ENCODE measurements around the gene SEPTIN6.
"Not testable (repeated sequence)": the region's sequence is repeated elsewhere in the genome, so short reads cannot be mapped to it uniquely, and the experiment has no call there.

Gene SEPTIN6

DNA sequence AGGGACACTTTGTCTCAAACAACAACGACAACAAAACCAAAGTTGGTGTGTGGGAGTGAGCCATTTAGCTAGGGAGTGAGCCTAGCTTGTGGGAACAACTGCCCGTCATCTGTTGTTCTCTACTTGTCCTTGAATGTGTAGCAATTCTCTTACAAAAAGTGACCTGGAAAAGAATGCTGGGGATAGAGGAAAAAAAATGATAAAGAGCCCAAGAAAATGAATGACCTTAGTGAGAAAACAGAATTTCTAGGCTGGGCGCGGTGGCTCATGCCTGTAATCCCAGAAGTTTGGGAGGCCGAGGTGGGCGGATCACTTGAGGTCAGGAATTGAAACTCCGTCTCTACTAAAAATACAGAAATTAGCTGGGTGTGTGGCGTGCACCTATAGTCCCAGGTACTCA lies 19.6 kb downstream of the SEPTIN6 start:
- TF ChIP-seq, protein P1, sequence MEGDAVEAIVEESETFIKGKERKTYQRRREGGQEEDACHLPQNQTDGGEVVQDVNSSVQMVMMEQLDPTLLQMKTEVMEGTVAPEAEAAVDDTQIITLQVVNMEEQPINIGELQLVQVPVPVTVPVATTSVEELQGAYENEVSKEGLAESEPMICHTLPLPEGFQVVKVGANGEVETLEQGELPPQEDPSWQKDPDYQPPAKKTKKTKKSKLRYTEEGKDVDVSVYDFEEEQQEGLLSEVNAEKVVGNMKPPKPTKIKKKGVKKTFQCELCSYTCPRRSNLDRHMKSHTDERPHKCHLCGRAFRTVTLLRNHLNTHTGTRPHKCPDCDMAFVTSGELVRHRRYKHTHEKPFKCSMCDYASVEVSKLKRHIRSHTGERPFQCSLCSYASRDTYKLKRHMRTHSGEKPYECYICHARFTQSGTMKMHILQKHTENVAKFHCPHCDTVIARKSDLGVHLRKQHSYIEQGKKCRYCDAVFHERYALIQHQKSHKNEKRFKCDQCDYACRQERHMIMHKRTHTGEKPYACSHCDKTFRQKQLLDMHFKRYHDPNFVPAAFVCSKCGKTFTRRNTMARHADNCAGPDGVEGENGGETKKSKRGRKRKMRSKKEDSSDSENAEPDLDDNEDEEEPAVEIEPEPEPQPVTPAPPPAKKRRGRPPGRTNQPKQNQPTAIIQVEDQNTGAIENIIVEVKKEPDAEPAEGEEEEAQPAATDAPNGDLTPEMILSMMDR (IDR thresholded peaks at IDR 0.05; ENCODE audit: borderline replicate concordance, control extremely low read depth, extremely low read depth, insufficient read depth, missing control alignments), result no peak
- in situ Hi-C loops (cut with MboI; ENCODE audit: low sequenced_read_pairs, unreplicated experiment), result no loop called here

DNA sequence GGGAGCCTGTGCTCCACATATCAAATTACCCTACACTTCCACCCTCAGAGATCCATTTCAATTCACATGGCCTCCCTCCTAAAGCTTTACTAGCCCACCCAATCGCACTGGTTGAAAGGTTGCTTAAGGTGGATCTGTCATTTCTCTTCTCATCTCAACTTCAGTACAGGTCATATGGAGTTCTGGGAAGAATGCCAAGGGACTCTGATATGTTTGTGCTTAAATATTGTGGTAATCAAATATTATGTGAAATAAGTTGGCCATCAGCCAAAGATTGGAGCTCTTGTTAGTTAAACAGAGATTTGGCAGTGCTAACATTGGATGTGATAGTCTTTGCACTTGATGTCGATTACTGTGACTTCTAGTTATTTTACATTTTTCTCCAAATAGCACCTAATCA lies 20.5 kb downstream of the SEPTIN6 start:
- TF ChIP-seq, protein P1 (IDR thresholded peaks at IDR 0.05; ENCODE audit: borderline replicate concordance, control extremely low read depth, extremely low read depth, insufficient read depth, missing control alignments), result no peak
- in situ Hi-C loops (cut with MboI; ENCODE audit: low sequenced_read_pairs, unreplicated experiment), result no loop called here

More for the DNA sequence above, 19.6 kb downstream of the SEPTIN6 start:
- no peak for DNase-seq (ENCODE audit: low spot score)

DNA sequence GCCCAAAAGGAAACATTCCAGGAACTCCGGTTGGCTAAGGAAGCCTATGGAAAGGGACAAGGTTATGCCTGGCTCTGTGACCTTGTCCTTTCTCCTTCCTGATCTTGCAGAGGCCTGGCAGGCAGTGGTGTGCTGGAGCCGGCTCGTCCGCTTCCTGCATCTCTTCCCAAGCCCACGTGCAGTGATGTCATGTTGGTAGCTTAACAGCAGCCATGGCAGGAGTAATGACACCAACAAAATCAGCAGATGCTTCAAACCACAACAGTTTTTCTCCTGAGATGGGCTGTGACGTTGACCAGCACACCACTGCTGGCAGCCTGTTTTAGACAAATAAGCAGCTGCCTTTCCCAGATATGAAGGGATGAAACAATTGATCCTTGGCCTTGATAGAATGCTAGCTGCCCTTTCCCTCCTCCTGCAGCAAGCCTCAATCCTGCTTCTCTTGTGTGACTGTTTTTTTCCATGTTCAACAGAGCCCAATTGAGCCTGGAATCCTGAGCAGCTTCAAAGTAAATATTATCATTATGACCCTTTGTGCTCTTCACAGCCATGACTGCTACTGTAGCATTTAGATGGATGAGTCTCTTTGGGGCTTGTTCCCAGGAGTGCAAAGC lies 23.4 kb downstream of the SEPTIN6 start:
- TF ChIP-seq, protein P1 (IDR thresholded peaks at IDR 0.05; ENCODE audit: borderline replicate concordance, control extremely low read depth, extremely low read depth, insufficient read depth, missing control alignments), result no peak
- no peak for DNase-seq (ENCODE audit: low spot score)
- in situ Hi-C loops (cut with MboI; ENCODE audit: low sequenced_read_pairs, unreplicated experiment), result no loop called here

More for the DNA sequence above, 20.5 kb downstream of the SEPTIN6 start:
- no peak for DNase-seq (ENCODE audit: low spot score)

DNA sequence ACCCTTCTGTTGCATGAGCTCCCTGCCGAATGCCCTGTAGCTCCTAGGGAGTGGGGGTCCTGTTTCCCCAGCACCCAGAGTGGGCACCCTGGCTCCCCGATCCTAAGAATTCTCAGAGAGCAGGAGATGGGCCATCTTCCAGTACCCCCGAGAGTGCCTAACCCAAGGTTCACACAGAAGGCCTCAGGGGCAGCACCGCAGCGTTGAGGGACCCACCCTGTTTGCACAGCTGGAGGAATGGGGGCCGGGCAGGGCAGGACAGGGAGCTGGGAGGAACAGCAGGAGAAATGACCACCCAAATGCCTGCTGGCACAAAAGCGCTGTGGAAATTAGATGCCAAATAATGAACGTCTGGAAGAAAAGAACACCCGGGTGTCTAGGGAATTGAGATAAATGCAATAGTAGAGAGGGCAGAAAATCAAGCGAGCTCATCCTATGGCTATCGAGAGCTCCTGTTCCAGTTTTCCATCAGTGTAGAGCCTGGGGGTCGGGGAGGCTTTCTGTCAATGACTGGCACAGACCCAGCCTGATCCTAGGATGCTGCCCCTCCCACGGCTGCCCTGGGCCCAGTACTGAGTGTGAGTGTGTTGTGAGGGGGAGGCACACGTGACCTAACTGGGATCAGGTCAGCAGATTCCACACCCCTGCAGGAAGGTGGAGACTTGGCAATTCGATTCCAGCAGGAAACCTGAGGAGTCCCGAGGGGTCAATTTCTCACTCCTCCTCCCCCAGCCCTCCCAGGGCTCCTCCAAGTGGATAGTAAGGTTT lies 25.7 kb downstream of the SEPTIN6 start:
- DNase-seq (ENCODE audit: low spot score), result no peak
- TF ChIP-seq, protein P1 (IDR thresholded peaks at IDR 0.05; ENCODE audit: borderline replicate concordance, control extremely low read depth, extremely low read depth, insufficient read depth, missing control alignments), result no peak
- in situ Hi-C loops (cut with MboI; ENCODE audit: low sequenced_read_pairs, unreplicated experiment), result no loop called here

DNA sequence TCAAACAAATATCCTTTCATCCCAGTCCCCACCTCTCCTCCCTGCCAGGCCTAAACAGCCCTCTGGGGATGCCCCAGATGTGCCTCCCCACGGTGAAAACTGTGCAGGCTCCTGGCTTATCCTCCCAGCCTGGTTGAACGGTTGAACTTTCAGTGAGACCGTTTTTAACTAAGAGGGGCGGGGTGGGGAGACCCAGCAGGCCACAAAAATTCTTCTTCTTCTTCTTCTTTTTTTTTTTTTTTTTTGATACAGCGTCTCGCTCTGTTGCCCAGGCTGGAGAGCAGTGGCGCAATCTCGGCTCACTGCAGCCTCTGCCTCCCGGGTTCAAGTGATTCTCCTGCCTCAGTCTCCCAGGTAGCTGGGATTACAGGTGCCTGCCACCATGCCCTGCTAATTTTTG lies 28.1 kb downstream of the SEPTIN6 start:
- peak; percentile 43 for DNase-seq (ENCODE audit: low spot score)
- in situ Hi-C loops (cut with MboI; ENCODE audit: low sequenced_read_pairs, unreplicated experiment), result not testable (repeated sequence)

DNA sequence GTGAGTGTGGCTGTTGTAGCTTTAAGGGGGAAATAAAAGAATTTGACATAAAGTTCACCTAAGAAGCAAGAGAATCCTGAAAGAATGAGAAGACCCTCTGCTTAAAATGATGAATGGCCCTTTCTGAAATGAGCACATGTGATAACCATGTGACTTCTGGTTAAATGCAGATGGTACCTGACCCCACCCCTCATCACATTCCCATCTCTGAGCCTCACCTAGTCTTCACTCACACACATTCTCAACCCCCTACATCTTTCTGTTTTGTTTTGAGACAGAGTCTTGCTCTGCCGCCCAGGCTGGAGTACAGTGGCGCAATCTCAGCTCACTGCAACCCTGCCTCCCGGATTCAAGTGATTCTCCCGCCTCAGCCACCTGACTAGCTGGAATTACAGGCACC lies 31.5 kb downstream of the SEPTIN6 start:
- TF ChIP-seq, protein P1 (IDR thresholded peaks at IDR 0.05; ENCODE audit: borderline replicate concordance, control extremely low read depth, extremely low read depth, insufficient read depth, missing control alignments), result no peak
- DNase-seq (ENCODE audit: low spot score), result no peak
- in situ Hi-C loops (cut with MboI; ENCODE audit: low sequenced_read_pairs, unreplicated experiment), result no loop called here

DNA sequence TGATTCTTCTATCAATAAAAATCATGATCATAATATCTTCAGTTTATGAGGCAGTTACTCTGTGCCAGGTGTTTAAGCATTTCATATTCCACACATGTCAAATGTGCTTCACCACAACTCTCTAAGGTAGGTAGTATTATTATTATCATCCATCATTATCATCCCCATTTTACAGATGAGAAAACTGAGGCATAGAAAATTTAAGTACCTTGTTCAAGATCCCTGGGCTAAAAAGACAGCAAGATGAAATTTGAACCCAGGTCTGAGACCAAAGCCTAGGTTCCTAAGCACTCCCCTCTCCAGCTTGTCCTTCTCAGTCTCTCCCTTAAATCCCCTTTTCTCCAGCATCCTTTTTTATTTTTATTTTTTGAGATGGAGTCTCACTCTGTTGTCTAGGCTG lies 33.4 kb downstream of the SEPTIN6 start:
- in situ Hi-C loops (cut with MboI; ENCODE audit: low sequenced_read_pairs, unreplicated experiment), result no loop called here
- TF ChIP-seq, protein P1 (IDR thresholded peaks at IDR 0.05; ENCODE audit: borderline replicate concordance, control extremely low read depth, extremely low read depth, insufficient read depth, missing control alignments), result no peak
- DNase-seq (ENCODE audit: low spot score), result no peak
